Thymus (tissue), 11 donors: Measurements from ENCODE around the gene ZIC4. TPM values are rescaled to one million over a fixed set of nuclear protein-coding genes. Genes with fewer than 3 reads are reported as not detected.

ENCODE experiments used
- DNase-seq, 9 donors: peaks; one replicate each; pipeline ENCODE4 v3.0.0-alpha.2; 2013; ENCODE audit warnings: low spot score in 9 of 9, low read depth in 6 of 9, missing footprints in 1 of 9
- H3K27ac ChIP-seq, 2 donors: one replicate each; pipeline ENCODE4 v1.5.1; 2013; ENCODE audit warnings: control low read depth in 1 of 2, low read depth in 1 of 2, low read length in 1 of 2, mild to moderate bottlenecking in 1 of 2, moderate library complexity in 1 of 2
- H3K27me3 ChIP-seq, 2 donors: one replicate each; pipeline ENCODE4 v1.5.1; 2013; ENCODE audit warnings: low read length in 1 of 2; ENCODE audit not compliant: control insufficient read depth in 2 of 2, insufficient read depth in 1 of 2
- H3K36me3 ChIP-seq, 2 donors: one replicate each; pipeline ENCODE4 v1.5.1; 2013; ENCODE audit warnings: low read length in 1 of 2, mild to moderate bottlenecking in 1 of 2, moderate library complexity in 1 of 2; ENCODE audit not compliant: control insufficient read depth in 2 of 2, insufficient read depth in 2 of 2
- H3K4me1 ChIP-seq, 2 donors: one replicate each; pipeline ENCODE4 v1.5.1; 2013; ENCODE audit warnings: low read length in 2 of 2; ENCODE audit not compliant: control insufficient read depth in 2 of 2, insufficient read depth in 2 of 2
- H3K4me3 ChIP-seq, 2 donors: one replicate each; pipeline ENCODE4 v1.5.1; 2013; ENCODE audit warnings: low read length in 2 of 2, control low read depth in 1 of 2, mild to moderate bottlenecking in 1 of 2
- H3K9me3 ChIP-seq, 2 donors: one replicate each; pipeline ENCODE4 v1.5.1; 2013; ENCODE audit warnings: low read length in 1 of 2, mild to moderate bottlenecking in 1 of 2; ENCODE audit not compliant: control insufficient read depth in 2 of 2, insufficient read depth in 1 of 2
- WGBS: extraction: QIAGEN DNeasy Blood & Tissue Kit; methylation state at CpG from one replicate; pipeline ENCODE4 v1.1.7; 2013; 5-methylcytosine and 5-hydroxymethylcytosine counted together
- polyA plus RNA-seq: library from polyadenylated mRNA; stranded (reverse); fragments of 200-250 nt; gene quantifications from one replicate; pipeline ENCODE4 v1.2.3, GENCODE V29; 2013
- total RNA-seq: library from RNA; stranded (reverse); fragments of 120-200 nt; gene quantifications from one replicate; pipeline ENCODE4 v1.2.4, GENCODE V29; 2013
- donor health status: healthy.

Gene ZIC4
- total and polyA plus RNA-seq, 2 donors, result not detected

GRCh38 chr3:147408188-147409100, 2.1 kb upstream of the ZIC4 start:
- no peak for DNase-seq
- WGBS, result 10% methylated on average over 28 of the region's 28 CpGs
- Histone ChIP-seq H3K4me1 (peaks cover 4 to 17% of the 10 kb centered on the region in 2 donors), H3K36me3 (no peaks in the 10 kb centered on the region), H3K4me3 (no peak overlapping the region), H3K9me3 (peaks cover 12 to 28% of the 10 kb centered on the region in 2 donors), H3K27me3 (peaks cover 91 to 100% of the 10 kb centered on the region in 2 donors), H3K27ac (no peak overlapping the region)

GRCh38 chr3:147407498-147408187, 1.3 kb upstream of the ZIC4 start:
- no peak overlapping the region for H3K4me3 ChIP-seq
- H3K27ac ChIP-seq, result no peak overlapping the region
- H3K27me3 ChIP-seq, result peaks cover 84 to 99% of the 10 kb centered on the region in 2 donors
- H3K4me1 ChIP-seq, result peaks cover 4 to 14% of the 10 kb centered on the region in 2 donors
- no peak for DNase-seq
- no peaks in the 10 kb centered on the region for H3K36me3 ChIP-seq
- H3K9me3 ChIP-seq, result peaks cover 12 to 21% of the 10 kb centered on the region in 2 donors
- WGBS, result 17% methylated on average over 27 of the region's 27 CpGs

DNA sequence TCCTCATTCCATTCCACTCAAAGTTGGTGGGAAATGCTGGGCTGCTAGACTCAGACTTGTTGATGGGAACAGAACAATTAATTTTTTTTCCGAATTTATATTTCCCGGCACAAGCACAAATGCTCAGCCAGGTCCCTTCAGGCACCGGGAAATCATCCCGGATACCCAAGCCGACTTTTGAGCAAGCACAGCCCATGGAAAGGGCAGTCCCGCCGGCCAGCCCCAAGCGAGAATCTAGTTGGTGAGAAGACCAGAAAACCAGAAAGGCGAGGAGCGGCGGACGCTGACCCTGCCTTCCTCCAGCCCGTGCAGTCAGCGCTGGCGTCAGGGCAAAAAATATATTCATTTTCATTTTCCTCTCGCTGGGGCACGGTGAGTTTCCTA, 763 bp upstream of the ZIC4 start:
- no peak overlapping the region for H3K27ac ChIP-seq
- WGBS, result 5% methylated on average over 17 of the region's 17 CpGs
- no peaks in the 10 kb centered on the region for H3K36me3 ChIP-seq
- peaks cover 4 to 11% of the 10 kb centered on the region in 2 donors for H3K4me1 ChIP-seq
- H3K9me3 ChIP-seq, result peaks cover 10 to 19% of the 10 kb centered on the region in 2 donors
- H3K27me3 ChIP-seq, result peaks cover 80 to 98% of the 10 kb centered on the region in 2 donors
- DNase-seq, result no peak
- H3K4me3 ChIP-seq, result no peak overlapping the region

DNA sequence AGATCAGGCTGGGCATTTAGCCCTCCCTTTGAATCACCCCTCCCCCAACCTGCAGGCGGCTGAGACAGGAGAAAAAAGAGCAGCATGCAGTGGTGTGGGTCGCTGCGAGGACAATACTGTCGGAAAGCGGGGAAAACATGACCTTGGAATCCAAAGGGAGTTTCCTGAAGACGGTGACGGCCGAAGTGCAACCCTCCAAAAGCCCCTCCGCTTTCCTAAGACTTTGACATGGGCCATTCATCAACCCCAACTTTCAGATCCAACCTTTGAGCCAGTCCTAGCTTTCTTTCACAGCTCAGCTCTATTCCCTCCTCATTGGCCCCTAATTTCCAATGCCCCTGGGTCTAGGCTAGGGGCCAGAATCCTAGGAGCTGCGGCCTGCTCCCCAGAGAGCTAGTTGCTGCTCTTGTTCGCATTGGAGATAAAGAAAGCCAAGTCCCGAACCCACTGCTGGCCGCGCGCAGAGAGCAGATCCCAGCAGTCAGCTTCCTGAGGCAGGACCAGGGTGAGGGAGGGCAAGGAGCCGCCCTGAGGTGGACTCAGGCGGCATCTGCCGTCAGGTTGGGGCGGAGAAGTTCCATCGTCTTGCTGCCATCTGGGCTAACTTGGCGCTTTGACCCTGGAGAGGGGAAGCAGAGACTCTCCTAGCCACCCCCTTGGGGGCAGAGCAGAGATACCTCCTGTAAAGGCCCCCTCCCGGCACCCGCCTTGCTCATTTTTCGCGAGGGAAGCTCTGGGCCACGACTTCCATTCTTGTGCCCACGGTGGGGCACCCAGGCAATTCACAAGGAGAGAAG, 914 bp downstream of the ZIC4 start:
- no peak overlapping the region for H3K4me3 ChIP-seq
- 13% methylated on average over 27 of the region's 27 CpGs for WGBS
- H3K27ac ChIP-seq, result no peak overlapping the region
- peaks cover 66 to 97% of the 10 kb centered on the region in 2 donors for H3K27me3 ChIP-seq
- no peak for DNase-seq
- H3K4me1 ChIP-seq, result peaks cover 0 to 4% of the 10 kb centered on the region in 2 donors
- H3K9me3 ChIP-seq, result peaks cover 9 to 13% of the 10 kb centered on the region in 2 donors
- no peaks in the 10 kb centered on the region for H3K36me3 ChIP-seq

DNA sequence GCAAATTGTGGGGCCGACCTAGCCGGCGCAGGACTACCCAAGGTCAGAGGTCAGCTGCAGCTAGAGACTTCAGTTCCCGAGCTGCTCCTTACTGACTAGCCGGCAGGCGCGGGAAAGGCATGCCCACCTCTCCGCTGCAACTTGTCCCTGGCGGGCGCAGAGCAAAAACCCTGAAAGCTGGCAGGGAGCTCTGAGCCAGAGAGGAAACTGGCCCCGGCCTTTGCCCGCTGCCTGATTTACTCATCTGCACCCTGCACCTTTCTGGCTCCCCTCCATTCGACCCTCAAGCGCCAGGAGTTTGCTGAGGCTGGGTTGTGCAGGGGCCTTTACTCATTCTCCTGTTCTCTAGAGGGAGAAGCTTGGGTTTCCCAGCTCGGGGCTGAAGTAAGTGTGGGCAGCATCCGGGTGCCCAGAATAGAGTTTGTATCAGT, 1.5 kb downstream of the ZIC4 start:
- no peak for DNase-seq
- 8% methylated on average over 16 of the region's 16 CpGs for WGBS

GRCh38 chr3:147404000-147404799, 2.1 kb downstream of the ZIC4 start:
- 30% methylated on average over 11 of the region's 11 CpGs for WGBS

More for the DNA sequence above, 1.5 kb downstream of the ZIC4 start:
- H3K27me3 ChIP-seq, result peaks cover 62 to 97% of the 10 kb centered on the region in 2 donors
- no peaks in the 10 kb centered on the region for H3K4me1 ChIP-seq
- no peak overlapping the region for H3K27ac ChIP-seq
- no peak overlapping the region for H3K4me3 ChIP-seq
- peaks cover 8 to 10% of the 10 kb centered on the region in 2 donors for H3K9me3 ChIP-seq
- no peaks in the 10 kb centered on the region for H3K36me3 ChIP-seq

DNA sequence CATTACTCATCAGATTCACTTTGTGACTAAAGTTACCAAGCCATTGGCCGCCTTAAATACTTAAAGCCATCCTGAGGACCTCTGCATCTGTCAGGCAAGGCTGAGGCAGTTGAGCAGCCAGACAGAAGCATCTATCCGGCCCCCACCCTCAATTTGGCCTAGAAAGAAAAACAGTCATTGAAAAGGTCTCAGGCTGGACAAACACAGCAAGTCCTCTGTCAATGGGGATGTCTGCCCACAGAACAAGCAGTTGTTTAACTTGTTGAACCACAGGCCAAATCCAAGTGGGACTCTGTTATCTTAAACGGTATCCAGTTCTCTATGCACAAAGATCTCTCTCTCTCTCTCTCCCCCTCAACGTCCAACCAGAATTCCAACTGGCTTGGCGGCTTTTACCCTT, 2.8 kb downstream of the ZIC4 start:
- 57% methylated on average over 5 of the region's 5 CpGs for WGBS
- Histone ChIP-seq H3K27ac (no peak overlapping the region), H3K27me3 (peaks cover 60 to 97% of the 10 kb centered on the region in 2 donors), H3K36me3 (no peaks in the 10 kb centered on the region), H3K4me1 (no peaks in the 10 kb centered on the region), H3K9me3 (peaks cover 6 to 10% of the 10 kb centered on the region in 2 donors), H3K4me3 (no peak overlapping the region)
- no peak for DNase-seq

More at GRCh38 chr3:147404000-147404799, 2.1 kb downstream of the ZIC4 start:
- no peak for DNase-seq
- peaks cover 7 to 10% of the 10 kb centered on the region in 2 donors for H3K9me3 ChIP-seq
- H3K27me3 ChIP-seq, result peaks cover 60 to 97% of the 10 kb centered on the region in 2 donors
- no peaks in the 10 kb centered on the region for H3K36me3 ChIP-seq
- H3K4me1 ChIP-seq, result no peaks in the 10 kb centered on the region
- no peak overlapping the region for H3K27ac ChIP-seq
- no peak overlapping the region for H3K4me3 ChIP-seq

DNA sequence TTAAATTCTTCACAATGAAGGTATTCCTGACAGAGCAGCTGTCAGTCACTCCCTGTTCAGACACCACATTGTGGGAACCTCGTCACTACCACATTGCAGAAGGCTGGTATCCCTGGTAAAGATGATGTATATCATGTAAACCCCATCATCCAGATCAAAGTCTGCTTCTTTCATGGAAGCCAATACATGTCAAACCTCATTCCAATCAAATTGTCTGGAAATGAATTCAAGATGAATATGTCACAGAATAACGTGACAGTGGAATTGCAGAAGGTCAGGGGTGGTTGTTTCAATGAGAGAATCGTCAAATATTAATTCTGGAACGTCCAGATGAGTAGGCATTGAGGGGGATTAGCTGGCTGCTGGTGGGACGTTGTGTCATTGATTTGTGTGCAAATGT, 4.2 kb downstream of the ZIC4 start:
- WGBS, result 22% methylated on average over 5 of the region's 5 CpGs
- Histone ChIP-seq H3K9me3 (peaks cover 3 to 10% of the 10 kb centered on the region in 2 donors), H3K27me3 (peaks cover 60 to 97% of the 10 kb centered on the region in 2 donors), H3K4me1 (no peaks in the 10 kb centered on the region), H3K36me3 (no peaks in the 10 kb centered on the region), H3K4me3 (no peak overlapping the region), H3K27ac (no peak overlapping the region)
- no peak for DNase-seq
